Epithelial cell of umbilical artery (primary cell): Measurements from ENCODE around the gene ZNF552. TPM values are rescaled to one million over a fixed set of nuclear protein-coding genes. Genes with fewer than 3 reads are reported as not detected.

ENCODE experiments used
- total RNA-seq: library from RNA; depleted of rRNA; stranded (reverse); fragments of >200 nt; gene quantifications from 2 replicates; pipeline ENCODE4 v1.2.3, GENCODE V29; 2014

ZNF552 gene
- total RNA-seq = 6.5 and 10.5 TPM in 2 replicates

DNA sequence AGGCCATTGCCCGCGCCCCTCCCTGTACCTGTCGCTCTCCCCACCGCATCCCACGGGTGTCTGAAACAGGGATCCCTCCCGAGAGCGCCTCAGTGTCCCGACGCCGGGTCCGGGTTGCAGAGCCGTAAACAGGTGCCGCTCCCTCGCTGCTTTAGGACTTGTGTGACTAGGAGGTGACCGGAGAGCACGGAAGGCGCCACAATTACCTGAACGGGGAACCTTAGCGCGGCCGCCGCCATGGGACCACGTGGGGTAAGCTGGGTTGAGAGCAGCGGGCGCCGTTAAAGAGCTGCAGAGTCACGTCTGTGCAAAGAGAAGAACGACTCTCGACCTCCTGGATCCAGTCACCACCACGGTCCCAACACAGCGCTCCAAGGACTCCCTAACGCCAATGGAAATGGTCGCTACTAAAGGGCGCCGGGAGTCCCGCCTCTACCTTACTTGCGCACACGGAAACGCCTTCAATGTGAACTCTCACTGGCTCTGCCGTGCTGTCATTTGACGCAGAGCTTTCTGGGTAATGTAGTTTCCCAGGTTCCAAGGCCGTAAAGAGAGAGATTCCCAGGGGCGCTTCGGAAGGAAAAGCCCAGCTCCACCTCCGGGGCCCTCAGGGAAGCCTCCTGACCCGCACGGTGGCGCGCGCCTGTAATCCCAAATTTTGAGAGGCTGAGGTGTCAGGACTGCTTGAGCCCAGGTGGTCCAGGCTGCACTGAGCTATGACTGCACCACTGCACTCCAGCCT, at the start of gene ZNF552:
TSS of gene ZNF552 (minus strand) at position 409 of the 742 bp plus-strand sequence. CDS start at position 239, 170 bp downstream.

DNA sequence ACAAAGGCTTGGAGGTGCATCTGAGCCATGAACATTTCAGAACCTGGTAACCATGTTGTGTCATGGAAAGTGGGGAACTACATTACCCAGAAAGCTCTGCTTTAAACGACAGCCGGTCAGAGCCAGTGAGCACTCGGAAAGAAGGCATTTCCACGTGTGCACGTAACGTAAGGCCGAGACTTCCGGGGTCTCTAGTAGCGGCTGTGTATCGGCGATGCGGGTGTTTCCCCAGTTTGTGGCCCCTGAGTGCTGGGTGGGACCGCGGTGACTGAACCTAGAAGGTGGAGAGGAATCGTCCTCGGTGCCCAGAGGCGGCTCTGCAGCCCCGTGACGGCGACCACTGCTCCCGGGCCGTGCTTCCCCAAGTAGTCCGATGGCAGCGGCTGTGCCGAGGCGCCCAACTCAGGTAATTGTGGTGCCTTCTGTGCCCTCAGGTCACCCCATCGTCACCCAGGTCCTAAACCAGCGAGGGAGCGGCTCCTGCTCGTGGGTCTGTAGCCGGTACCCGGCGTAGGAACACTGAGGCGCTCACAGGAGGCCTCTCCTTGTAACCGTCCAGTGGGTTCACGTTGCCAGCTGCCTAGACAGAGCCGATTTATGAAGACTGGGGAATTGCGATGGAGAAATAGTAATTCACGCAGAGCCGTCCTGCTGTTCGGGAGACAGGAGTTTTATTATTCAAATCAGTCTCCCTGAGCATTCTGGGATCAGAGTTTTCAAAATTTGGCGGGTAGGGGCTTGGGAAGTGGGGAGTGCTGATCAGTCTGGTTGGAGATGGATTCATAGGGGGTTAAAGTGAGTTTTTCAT, 35.2 kb upstream of the ZNF552 start, which contains the start of gene ZNF587:
TSS of gene ZNF587 (plus strand) at position 194 of the 808 bp plus-strand sequence. CDS start at position 374, 180 bp downstream.

DNA sequence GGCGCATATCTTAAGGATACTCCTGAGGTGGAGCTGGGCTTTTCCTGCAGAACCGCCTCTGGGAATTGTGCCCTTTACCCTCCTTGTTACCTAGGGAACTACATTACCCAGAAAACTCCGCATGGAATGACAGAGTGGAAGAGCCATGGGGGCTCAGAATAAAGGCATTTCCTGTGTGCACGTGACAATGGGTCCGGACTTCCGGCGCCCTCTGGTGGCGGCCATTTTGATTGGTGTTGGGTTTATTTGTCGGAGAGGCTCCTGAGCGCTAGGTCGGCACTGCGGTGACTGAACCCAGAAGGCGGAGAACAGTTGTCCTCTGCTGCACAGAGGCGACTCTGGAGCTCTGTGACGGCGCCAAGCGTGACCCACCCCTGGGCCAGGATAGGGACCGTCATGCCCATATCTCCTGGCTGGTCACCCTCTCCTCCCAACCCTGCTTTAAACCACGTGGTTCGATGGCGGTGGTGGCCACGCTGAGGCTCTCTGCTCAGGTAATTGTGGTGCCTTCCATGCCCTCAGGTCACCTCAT, 15.4 kb upstream of the ZNF552 start, which contains the start of gene ZNF587B:
TSS of gene ZNF587B (plus strand) at position 229 of the 532 bp plus-strand sequence. CDS start at position 459, 230 bp downstream.

DNA sequence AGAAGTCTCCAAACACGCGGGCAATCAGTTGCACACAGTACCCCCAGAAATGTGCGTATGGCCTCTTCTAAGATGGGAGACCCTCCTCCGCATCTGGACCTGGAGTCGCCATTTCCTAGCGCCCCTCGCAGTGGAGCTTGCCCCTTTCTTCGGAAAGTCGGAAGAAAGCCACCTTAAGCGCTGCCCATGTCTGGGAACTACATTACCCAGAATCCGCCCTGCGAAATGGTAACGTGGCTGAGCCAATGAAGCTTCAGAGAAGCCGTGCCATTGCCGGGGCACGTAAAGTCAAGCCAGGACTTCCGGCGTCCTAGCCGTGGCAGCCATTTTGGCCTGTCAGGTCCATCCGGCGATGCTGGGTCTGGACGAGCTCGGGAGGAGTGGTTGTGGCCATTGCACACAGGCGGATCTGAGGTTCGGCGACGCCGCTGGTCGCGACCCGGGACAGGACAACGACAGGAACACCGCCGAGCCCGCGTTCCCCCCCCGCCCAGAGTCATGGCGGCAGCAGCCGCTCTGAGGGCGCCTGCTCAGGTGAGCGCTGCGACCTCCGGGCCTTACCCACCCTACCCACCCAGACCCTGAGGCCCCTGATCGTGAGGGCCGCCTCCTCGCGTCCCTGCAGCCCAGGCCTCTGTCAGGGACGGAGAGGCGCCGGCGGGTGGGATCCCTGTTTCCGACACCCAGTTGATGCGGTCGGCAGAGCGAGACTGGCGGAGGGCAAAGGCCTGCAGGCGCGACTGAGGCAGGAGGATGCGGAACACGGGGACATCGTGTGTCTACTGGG, 45.2 kb downstream of the ZNF552 start, which contains the start of gene ZNF586:
TSS of gene ZNF586 (plus strand) at position 332 of the 787 bp plus-strand sequence. CDS start at position 499, 167 bp downstream.

Other genes starting within 250 kb of the ZNF552 start
- gene ZNF416, start 236.0 kb downstream of the ZNF552 start, total RNA-seq = 3.9 and 4.3 TPM in 2 replicates
- gene ZIK1, start 230.8 kb downstream of the ZNF552 start, total RNA-seq = 1.6 and 2.9 TPM in 2 replicates
- 1.4 and 7.1 TPM in 2 replicates for gene ZNF530, start 215.0 kb downstream of the ZNF552 start, total RNA-seq
- 14.9 and 18.5 TPM in 2 replicates for gene ZNF134, start 200.7 kb downstream of the ZNF552 start, total RNA-seq
- 5.8 and 9.3 TPM in 2 replicates for gene ZNF211, start 181.7 kb downstream of the ZNF552 start, total RNA-seq
- not detected in 2 replicates for gene ZSCAN4, start 146.0 kb downstream of the ZNF552 start, total RNA-seq
- 7.4 and 9.4 TPM in 2 replicates for gene ZNF551, start 132.9 kb downstream of the ZNF552 start, total RNA-seq
- gene ZNF154, start 105.7 kb downstream of the ZNF552 start, total RNA-seq = 0.32 and 1.5 TPM in 2 replicates
- gene ZNF671, start 87.3 kb downstream of the ZNF552 start, total RNA-seq = 4.2 and 7.0 TPM in 2 replicates
- 9.9 and 12.0 TPM in 2 replicates for gene ZNF776, start 68.1 kb downstream of the ZNF552 start, total RNA-seq
- gene ZNF586, start 45.2 kb downstream of the ZNF552 start, total RNA-seq = 11.4 and 22.9 TPM in 2 replicates
- gene ZNF587B, start 15.4 kb upstream of the ZNF552 start, total RNA-seq = 20.8 and 22.5 TPM in 2 replicates
- 29.6 and 31.8 TPM in 2 replicates for gene ZNF587, start 34.9 kb upstream of the ZNF552 start, total RNA-seq
- gene ZNF814, start 74.1 kb upstream of the ZNF552 start, total RNA-seq = 2.9 and 4.6 TPM in 2 replicates
- gene ZNF417, start 101.7 kb upstream of the ZNF552 start, total RNA-seq = 10.7 and 17.8 TPM in 2 replicates
- gene ZNF418, start 120.5 kb upstream of the ZNF552 start, total RNA-seq = 1.6 and 2.1 TPM in 2 replicates
- gene ZNF256, start 132.8 kb upstream of the ZNF552 start, total RNA-seq = 3.5 and 4.2 TPM in 2 replicates
- gene C19orf18, start 159.6 kb upstream of the ZNF552 start, total RNA-seq = not detected in 2 replicates
- gene ZNF606, start 187.9 kb upstream of the ZNF552 start, total RNA-seq = 8.4 and 9.4 TPM in 2 replicates
- not detected in 2 replicates for gene ZSCAN1, start 219.1 kb upstream of the ZNF552 start, total RNA-seq
- 0.30 and 0.32 TPM in 2 replicates for gene ZNF135, start 244.4 kb upstream of the ZNF552 start, total RNA-seq